Stimulated activated naive B cell treated with anti-CD40 and anti-IgM and Interleukin-4, amounts not matched to agents 10 μg/mL and 1 μg/mL and 100 μg/mL, for 72 hours (primary cell): ENCODE measurements around the gene LRBA.

Source experiments
- ATAC-seq, 2 donors: fragments of 150-1000 bp; cut with Tn5 transposase; replicated peaks; 2 replicates each; pipeline ENCODE4 v1.10.0; 2021; ENCODE audit warnings: moderate library complexity in 1 of 2
- DNase-seq: peaks from one replicate; pipeline ENCODE4 v3.0.0; 2021
- H3K27ac Mint-ChIP-seq: one replicate; pipeline ENCODE4 v1.8.0; 2022; ENCODE audit warnings: mild to moderate bottlenecking, mixed read lengths
- H3K27me3 Mint-ChIP-seq, 2 donors: one replicate each; pipeline ENCODE4 v1.8.0; 2022; ENCODE audit warnings: mixed read lengths in 2 of 2
- H3K36me3 Mint-ChIP-seq, 2 donors: one replicate each; pipeline ENCODE4 v1.8.0; 2022; ENCODE audit warnings: mixed read lengths in 2 of 2, mild to moderate bottlenecking in 1 of 2
- H3K4me1 Mint-ChIP-seq, 2 donors: one replicate each; pipeline ENCODE4 v1.8.0; 2022; ENCODE audit warnings: mixed read lengths in 2 of 2, mild to moderate bottlenecking in 1 of 2
- H3K4me3 Mint-ChIP-seq, 2 donors: one replicate each; pipeline ENCODE4 v1.8.0; 2022; ENCODE audit warnings: mild to moderate bottlenecking in 2 of 2, mixed read lengths in 2 of 2, moderate library complexity in 1 of 2
- H3K9me3 Mint-ChIP-seq, 2 donors: one replicate each; pipeline ENCODE4 v1.8.0; 2022; ENCODE audit warnings: mixed read lengths in 2 of 2, mild to moderate bottlenecking in 1 of 2

Gene LRBA

DNA sequence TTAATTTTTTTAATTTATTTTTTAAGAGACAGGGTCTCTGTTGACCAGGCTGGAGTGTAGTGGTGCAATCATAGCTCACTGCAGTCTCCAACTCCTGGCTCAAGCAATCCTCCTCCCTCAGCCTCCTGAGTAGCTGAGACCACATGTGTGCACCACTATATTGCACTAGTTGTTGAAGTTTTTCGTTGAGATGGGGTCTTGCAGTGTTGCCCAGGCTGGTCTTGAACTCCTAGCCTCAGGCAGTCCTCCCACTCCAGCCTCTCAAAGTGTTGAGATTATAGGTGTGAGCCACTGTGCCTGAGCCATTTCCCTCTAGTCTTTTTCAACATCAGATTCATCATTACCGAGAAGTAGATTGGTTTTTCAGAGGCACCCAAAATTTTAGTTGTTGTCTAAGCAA, 771.2 kb downstream of the LRBA start:
- Mint-ChIP-seq H3K9me3 (no peaks in the 10 kb centered on the region), H3K27me3 (no peaks in the 10 kb centered on the region), H3K36me3 (no peaks in the 10 kb centered on the region), H3K4me1 (no peaks in the 10 kb centered on the region), H3K27ac (no peak overlapping the region), H3K4me3 (no peak overlapping the region)
- no peak for ATAC-seq
- DNase-seq, result no peak

DNA sequence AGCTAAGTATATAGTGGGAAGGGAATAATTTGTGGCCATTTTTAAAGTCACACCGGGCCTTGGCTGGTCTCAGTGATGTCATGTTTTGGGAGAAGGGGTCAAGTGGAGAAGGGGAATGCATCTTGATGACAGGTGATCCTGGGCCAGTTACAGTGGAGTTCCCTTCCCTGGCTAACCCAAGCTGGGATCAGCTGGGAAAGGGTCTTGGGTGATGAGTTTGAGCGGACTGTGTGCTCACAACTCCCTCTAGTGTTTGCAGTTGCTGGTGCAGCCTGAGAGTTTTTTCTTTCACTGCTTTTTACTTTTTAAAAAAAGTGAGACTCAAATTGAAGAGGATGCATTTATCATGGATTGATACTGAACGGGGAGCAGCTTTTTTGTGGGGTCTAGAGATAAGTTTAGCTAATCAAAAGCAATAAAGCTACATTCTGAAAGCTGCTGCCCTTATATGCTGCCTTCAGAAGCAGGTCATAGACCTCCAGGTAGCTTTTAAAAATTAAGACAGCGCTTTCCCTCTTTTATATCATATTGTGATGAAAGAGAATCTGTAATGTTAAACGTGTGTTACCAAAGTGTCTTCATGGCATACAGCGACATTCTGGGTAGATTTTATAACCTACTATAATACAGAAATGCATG, 772.1 kb downstream of the LRBA start:
- no peak overlapping the region for H3K27ac Mint-ChIP-seq
- H3K4me1 Mint-ChIP-seq, result no peaks in the 10 kb centered on the region
- ATAC-seq, result no peak
- no peak overlapping the region for H3K4me3 Mint-ChIP-seq
- no peaks in the 10 kb centered on the region for H3K9me3 Mint-ChIP-seq
- no peak for DNase-seq
- no peaks in the 10 kb centered on the region for H3K27me3 Mint-ChIP-seq
- no peaks in the 10 kb centered on the region for H3K36me3 Mint-ChIP-seq

DNA sequence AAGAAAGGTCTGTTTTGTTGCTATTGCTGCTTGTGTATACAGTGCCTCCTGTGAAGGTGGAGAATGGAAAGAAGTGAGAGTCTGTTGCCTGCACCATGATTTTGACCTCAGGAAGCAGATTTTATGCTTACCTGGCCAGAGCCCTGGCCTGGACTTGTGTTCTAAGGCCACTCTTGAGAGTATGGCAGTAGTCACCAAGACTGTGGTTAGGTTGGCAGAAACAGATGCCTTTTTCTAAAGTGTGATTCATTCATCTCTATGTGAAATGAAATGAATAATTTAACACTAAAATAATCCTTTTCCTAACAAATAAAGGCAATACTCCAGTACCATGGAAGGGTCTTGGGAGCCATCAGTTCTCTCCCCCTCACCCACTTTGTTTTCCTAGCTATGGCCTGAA, 775.1 kb downstream of the LRBA start:
- no peak for DNase-seq
- Mint-ChIP-seq H3K4me3 (no peak overlapping the region), H3K4me1 (no peaks in the 10 kb centered on the region), H3K27me3 (no peaks in the 10 kb centered on the region), H3K9me3 (no peaks in the 10 kb centered on the region), H3K36me3 (no peaks in the 10 kb centered on the region), H3K27ac (no peak overlapping the region)
- ATAC-seq, result no peak

DNA sequence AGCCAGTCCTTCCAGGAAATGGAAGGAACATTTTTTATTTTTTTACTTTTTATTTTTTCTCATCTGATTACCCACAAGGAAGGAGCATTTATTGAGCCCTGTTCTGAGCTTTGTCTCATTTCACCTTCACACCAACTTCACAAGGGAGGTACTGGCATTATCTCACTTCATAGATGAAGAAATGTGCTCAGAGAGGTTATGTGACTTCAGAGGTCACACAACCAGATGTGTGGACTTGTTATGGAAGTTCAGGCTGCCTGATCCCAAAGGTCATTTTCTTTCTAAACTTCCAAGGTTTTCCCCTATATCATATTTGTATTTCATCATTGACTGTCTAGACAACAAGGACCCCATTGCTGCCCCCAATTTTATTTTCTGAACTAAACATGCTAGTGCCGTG, 776.5 kb downstream of the LRBA start:
- Mint-ChIP-seq H3K4me3 (no peak overlapping the region), H3K27me3 (no peaks in the 10 kb centered on the region), H3K9me3 (no peaks in the 10 kb centered on the region), H3K4me1 (no peaks in the 10 kb centered on the region), H3K27ac (no peak overlapping the region), H3K36me3 (peaks cover 0 to 5% of the 10 kb centered on the region in 2 donors)
- ATAC-seq (no peak), DNase-seq (no peak)

DNA sequence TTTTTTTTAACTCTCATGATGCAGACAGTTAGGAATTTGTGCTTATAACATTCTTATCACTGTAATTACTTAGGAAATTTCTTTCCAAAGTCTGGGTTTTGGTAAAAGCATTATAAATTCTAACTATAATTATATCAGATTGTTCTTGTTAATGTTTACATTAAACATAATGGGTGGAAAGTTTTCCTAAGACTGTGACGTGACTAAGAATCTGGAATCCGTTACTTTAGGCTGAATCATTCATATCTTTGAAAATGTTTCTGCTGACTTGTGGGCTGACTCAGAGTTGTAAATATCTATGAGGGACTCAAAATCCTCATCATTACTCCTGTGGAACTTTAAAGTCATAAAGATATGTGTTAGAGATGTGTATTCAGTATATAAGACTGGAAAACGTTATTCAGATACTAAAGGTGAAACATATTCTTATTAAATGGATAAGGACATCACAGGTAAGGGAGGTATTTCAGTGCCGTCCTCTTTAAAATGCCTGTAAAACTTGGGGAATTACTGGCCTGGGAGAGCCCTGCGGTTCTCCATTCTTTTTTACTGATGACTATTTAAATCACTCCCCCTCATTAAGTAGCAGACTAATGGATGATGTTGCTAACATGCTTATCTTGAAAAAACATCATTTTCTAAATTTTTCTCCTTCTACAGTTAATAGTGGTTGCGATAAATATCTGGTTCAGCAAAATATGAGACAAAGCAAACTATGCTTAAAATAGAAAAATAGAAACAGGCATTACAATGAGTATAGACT, 777.8 kb downstream of the LRBA start:
- Mint-ChIP-seq H3K36me3 (peaks cover 2 to 13% of the 10 kb centered on the region in 2 donors), H3K4me3 (no peak overlapping the region), H3K4me1 (no peaks in the 10 kb centered on the region), H3K27ac (no peak overlapping the region), H3K9me3 (peaks cover 0 to 1% of the 10 kb centered on the region in 2 donors), H3K27me3 (no peaks in the 10 kb centered on the region)
- ATAC-seq (no peak), DNase-seq (no peak)

DNA sequence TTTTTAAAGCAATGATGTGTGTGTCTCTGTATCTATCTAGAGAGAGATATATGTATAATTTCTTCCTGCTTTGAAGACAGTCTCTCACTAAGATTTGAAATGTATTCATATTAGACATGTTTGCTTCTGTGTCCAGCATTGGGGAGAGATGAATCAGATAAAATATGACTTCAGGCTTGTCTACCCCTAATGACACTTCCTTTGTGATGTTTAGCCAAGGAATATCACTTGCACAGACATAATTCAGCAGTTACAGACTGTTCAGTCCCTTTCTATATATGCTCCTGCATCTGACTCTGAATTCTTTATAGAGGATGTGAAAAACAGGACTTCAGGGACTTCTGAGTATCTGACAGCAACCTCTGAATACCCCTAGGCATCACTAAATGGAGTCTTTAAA, 778.5 kb downstream of the LRBA start:
- no peaks in the 10 kb centered on the region for H3K4me1 Mint-ChIP-seq
- H3K9me3 Mint-ChIP-seq, result peaks cover 0 to 1% of the 10 kb centered on the region in 2 donors
- peaks cover 2 to 14% of the 10 kb centered on the region in 2 donors for H3K36me3 Mint-ChIP-seq
- no peaks in the 10 kb centered on the region for H3K27me3 Mint-ChIP-seq
- H3K27ac Mint-ChIP-seq, result no peak overlapping the region
- ATAC-seq (no peak), DNase-seq (no peak)
- no peak overlapping the region for H3K4me3 Mint-ChIP-seq

DNA sequence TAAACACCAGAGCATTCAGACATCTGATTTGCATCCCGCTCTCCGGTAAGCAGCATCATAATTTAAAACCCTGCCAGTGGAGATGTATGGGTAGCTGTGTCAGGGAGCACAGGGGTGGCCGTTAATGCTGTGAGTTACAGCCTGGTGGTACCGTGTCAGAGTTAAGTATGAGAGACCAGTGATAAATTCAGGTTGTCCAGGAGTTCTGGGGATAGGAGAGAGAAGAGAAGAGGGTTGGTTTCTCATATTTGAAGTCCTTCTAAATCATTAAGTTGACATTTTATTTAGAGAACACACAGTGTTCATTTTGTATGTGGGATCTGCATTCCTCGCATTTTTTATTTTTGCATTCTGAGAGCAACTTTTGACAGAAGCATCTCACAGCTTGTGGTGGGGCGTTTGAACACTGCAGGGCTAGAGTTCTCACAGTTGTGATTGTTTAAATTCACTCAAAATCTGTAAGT, 779.2 kb downstream of the LRBA start:
- no peak for DNase-seq
- Mint-ChIP-seq H3K4me1 (no peaks in the 10 kb centered on the region), H3K4me3 (no peak overlapping the region), H3K27me3 (no peaks in the 10 kb centered on the region), H3K27ac (no peak overlapping the region), H3K36me3 (peaks cover 2 to 14% of the 10 kb centered on the region in 2 donors), H3K9me3 (peaks cover 0 to 1% of the 10 kb centered on the region in 2 donors)
- ATAC-seq, result no peak

DNA sequence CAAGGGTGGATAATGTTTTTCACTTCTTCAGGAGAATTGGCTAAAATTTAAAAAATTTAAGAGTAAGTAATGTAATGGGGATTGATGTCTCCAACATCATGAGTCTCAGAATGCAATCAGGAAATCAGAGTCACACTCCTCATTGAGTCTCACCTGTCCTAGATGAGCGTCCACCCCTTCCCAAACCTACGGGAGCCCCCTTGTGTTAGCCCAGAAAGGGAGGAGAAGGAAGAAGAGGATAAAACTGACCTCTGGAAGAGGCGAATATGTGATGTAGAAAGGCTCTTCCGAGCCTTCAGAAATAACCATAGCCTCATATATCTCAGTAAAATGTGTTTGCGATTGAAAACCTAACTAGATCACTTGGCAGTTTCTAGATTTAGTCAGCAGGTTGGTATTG, 779.8 kb downstream of the LRBA start:
- ATAC-seq, result no peak
- no peaks in the 10 kb centered on the region for H3K27me3 Mint-ChIP-seq
- H3K9me3 Mint-ChIP-seq, result peaks cover 0 to 1% of the 10 kb centered on the region in 2 donors
- peaks cover 2 to 14% of the 10 kb centered on the region in 2 donors for H3K36me3 Mint-ChIP-seq
- no peaks in the 10 kb centered on the region for H3K4me1 Mint-ChIP-seq
- DNase-seq, result no peak
- no peak overlapping the region for H3K4me3 Mint-ChIP-seq
- H3K27ac Mint-ChIP-seq, result no peak overlapping the region

DNA sequence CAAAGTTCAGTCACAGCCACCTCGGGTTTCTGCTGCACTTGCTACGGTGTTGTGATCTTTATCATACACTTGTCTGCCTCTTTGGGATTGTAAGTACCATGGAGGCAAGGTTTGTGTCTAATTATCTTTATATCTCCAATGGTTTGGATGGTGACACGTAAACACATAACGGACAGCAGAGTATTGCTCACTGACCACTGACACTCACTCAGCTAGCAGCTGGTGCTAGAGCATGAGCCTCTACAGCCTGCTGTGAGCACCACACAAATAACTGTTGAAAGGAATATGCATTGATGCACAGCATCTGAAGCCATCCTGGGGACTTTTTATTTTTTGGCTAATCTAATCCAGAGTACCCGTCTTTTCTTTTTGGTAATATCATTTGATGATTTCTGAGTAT, 780.8 kb downstream of the LRBA start:
- H3K4me3 Mint-ChIP-seq, result no peak overlapping the region
- H3K4me1 Mint-ChIP-seq, result no peaks in the 10 kb centered on the region
- no peaks in the 10 kb centered on the region for H3K27me3 Mint-ChIP-seq
- H3K36me3 Mint-ChIP-seq, result peaks cover 2 to 14% of the 10 kb centered on the region in 2 donors
- ATAC-seq, result no peak
- DNase-seq, result no peak
- H3K27ac Mint-ChIP-seq, result no peak overlapping the region
- H3K9me3 Mint-ChIP-seq, result peaks cover 0 to 1% of the 10 kb centered on the region in 2 donors

DNA sequence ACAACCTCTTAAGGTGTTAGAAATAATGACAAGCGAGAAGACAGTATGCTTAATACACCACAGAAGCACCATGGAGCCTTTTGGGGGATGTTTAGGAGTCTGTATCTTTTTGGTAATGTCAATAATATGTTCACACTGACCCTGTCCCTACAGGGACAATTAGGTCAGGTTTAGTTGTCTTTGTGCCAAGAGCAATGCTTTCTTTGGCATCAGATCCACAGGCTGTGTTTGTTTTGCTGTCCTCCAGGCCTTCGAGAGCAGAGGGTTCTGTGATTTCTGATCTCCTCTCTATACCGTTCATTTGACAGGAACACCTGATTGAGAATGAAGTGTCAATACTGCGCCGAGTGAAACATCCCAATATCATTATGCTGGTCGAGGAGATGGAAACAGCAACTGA, 783.1 kb downstream of the LRBA start:
- H3K9me3 Mint-ChIP-seq, result peaks cover 0 to 1% of the 10 kb centered on the region in 2 donors
- peaks cover 2 to 18% of the 10 kb centered on the region in 2 donors for H3K36me3 Mint-ChIP-seq
- H3K27ac Mint-ChIP-seq, result no peak overlapping the region
- ATAC-seq, result no peak
- no peaks in the 10 kb centered on the region for H3K27me3 Mint-ChIP-seq
- no peaks in the 10 kb centered on the region for H3K4me1 Mint-ChIP-seq
- no peak overlapping the region for H3K4me3 Mint-ChIP-seq
- DNase-seq, result no peak

DNA sequence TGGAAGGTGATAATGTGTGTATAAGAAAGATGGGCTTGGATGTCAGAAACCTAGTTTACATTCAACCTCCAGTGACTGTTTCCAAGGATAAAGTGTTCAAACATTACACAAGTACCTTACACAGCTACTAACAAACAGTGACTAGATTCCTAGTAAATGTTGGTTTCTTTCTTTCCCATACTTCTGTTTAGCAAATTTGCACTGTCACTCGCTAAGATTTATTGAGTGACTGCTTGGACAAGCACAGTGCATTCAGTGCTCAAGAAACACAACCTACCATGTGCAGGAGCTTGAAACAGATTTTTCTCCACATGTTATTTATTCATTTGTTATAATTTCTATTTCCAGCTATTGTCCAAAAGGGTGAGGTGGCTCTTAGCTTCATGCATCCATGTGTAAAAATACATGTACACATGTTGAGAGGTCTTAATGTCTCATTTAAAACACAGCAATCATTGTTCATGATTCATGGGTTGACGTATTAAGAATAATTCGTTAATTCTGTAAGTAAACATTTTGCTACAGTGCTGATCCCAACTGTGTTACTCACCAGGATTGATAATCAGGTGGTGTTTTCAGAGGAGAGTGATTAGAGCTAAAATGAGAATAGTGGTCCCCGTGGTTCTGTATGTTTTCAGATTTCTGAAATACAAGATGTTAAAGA, 783.8 kb downstream of the LRBA start:
- peaks cover 2 to 18% of the 10 kb centered on the region in 2 donors for H3K36me3 Mint-ChIP-seq
- H3K4me1 Mint-ChIP-seq, result no peaks in the 10 kb centered on the region
- no peak for ATAC-seq
- no peak for DNase-seq
- H3K9me3 Mint-ChIP-seq, result peaks cover 0 to 1% of the 10 kb centered on the region in 2 donors
- H3K27ac Mint-ChIP-seq, result no peak overlapping the region
- H3K27me3 Mint-ChIP-seq, result no peaks in the 10 kb centered on the region
- no peak overlapping the region for H3K4me3 Mint-ChIP-seq

DNA sequence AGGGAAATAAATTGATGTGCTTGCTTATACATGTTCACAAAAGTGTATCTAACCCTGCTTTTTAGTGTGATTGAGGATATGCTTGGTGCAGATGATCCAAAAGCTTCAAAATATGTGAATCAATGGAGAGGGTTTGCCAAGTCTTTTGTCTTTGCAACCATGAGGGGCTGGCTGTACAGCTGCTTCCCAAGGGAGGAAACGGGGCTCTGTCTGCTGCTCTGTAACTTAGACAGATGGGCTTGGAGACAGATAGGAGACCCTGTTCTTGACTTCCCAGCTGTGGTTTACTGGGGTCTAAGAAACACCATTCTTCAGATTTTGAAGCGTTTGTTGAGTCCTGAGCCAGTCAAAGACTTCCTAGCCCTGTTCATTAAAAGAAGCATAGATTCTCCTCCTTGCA, 784.5 kb downstream of the LRBA start:
- H3K4me1 Mint-ChIP-seq, result no peaks in the 10 kb centered on the region
- ATAC-seq, result no peak
- H3K27me3 Mint-ChIP-seq, result no peaks in the 10 kb centered on the region
- peaks cover 2 to 18% of the 10 kb centered on the region in 2 donors for H3K36me3 Mint-ChIP-seq
- H3K4me3 Mint-ChIP-seq, result no peak overlapping the region
- no peak overlapping the region for H3K27ac Mint-ChIP-seq
- no peak for DNase-seq
- H3K9me3 Mint-ChIP-seq, result peaks cover 0 to 1% of the 10 kb centered on the region in 2 donors

DNA sequence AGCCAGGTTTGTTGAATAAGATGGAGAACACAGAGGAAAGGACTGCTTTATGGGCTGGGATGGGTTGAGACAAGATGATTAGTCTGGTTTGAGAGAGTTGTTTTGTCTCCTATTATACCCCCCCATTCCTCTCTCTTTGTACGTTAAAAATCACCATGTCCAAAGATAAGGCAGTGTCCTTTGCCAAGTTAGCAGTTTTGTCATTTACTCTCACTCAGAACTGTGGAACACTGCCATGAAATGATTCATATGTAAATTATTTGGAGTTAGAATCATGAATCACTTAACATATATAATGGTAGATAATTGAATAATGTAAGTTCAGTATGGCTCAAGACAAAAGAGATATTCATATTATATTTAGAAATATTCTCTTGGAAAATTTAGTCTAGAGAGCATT, 785.6 kb downstream of the LRBA start:
- H3K4me1 Mint-ChIP-seq, result no peaks in the 10 kb centered on the region
- H3K4me3 Mint-ChIP-seq, result no peak overlapping the region
- no peak overlapping the region for H3K27ac Mint-ChIP-seq
- peaks cover 0 to 1% of the 10 kb centered on the region in 2 donors for H3K9me3 Mint-ChIP-seq
- H3K36me3 Mint-ChIP-seq, result peaks cover 2 to 18% of the 10 kb centered on the region in 2 donors
- no peaks in the 10 kb centered on the region for H3K27me3 Mint-ChIP-seq
- DNase-seq (no peak), ATAC-seq (no peak)

DNA sequence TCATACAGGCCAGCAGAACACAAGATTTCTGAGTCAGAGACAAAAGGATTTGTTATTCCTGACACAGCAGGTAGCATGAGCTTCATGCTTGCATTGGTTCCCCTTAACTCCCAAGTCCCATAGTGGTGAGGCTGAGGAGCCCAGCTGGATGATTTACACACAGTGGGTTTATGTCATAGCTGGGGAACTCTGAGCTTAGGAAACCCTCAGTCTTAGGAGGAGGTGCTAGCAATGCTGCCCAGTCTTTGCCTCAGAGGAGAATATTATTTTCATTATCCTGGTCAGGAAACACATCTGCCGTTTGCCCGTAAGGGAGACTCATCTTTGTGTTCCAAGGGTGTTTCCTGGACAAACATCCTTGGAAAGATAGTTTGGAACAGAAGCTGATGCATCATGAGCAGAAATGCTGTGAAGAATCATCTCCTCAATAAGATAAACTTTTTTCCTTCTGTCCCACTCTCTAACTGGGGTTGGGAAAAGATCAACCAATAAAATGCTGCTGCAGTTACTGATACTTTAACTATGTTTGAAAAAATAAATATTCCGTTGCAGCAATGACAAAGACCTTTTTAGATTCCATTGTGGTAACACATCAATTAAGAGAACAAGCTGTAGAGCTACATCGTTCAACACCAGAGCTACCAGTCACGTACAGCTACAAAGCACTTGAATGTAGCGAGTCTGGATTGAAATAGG, 790.0 kb downstream of the LRBA start:
- H3K27ac Mint-ChIP-seq, result no peak overlapping the region
- peaks cover 0 to 4% of the 10 kb centered on the region in 2 donors for H3K36me3 Mint-ChIP-seq
- H3K27me3 Mint-ChIP-seq, result no peaks in the 10 kb centered on the region
- H3K4me3 Mint-ChIP-seq, result no peak overlapping the region
- H3K4me1 Mint-ChIP-seq, result no peaks in the 10 kb centered on the region
- no peak for ATAC-seq
- no peak for DNase-seq
- no peaks in the 10 kb centered on the region for H3K9me3 Mint-ChIP-seq
